ENCODE measurements around the gene DNAH14. TPM values are rescaled to one million over a fixed set of nuclear protein-coding genes. Genes with fewer than 3 reads are reported as not detected.

DNAH14 gene
- total and polyA plus RNA-seq, 10 of the 15 experiments (the other 5 are each of a cell fraction or from before 2014, with no cell fraction given): 2.0 to 7.9 (median 4.8) TPM

GRCh38 chr1:224959656-224960055 is 30.2 kb downstream of the DNAH14 start:
- Histone ChIP-seq H4K20me1 (ENCODE audit: control insufficient read depth, insufficient read depth) (no peaks in the 10 kb centered on the region), H3K4me3 (no peak overlapping the region), H3K27ac (ENCODE audit: control insufficient read depth, insufficient read depth) (no peak overlapping the region), H3K9me3 (replicated peaks; ENCODE audit: control insufficient read depth, insufficient read depth, low read length) (no peaks in the 10 kb centered on the region), H3K79me2 (ENCODE audit: control insufficient read depth, insufficient read depth, low read length) (no peaks in the 10 kb centered on the region), H3K4me1 (ENCODE audit: control insufficient read depth, insufficient read depth, low read length) (no peaks in the 10 kb centered on the region), H2AFZ (ENCODE audit: control insufficient read depth, low read depth, low read length) (no peak overlapping the region), H3K4me2 (ENCODE audit: control insufficient read depth, insufficient read depth) (no peak overlapping the region), H3K36me3 (ENCODE audit: control insufficient read depth in 2 of 2, insufficient read depth in 2 of 2, low read length in 1 of 2) (no peaks in the 10 kb centered on the region), H3K9ac (ENCODE audit: control insufficient read depth, insufficient read depth, low read length) (no peak overlapping the region), H3K27me3 (replicated peaks in 1 of 2; ENCODE audit: control insufficient read depth in 2 of 2, insufficient read depth in 2 of 2, low read length in 1 of 2) (no peaks in the 10 kb centered on the region)
- no peak for FAIRE-seq
- in situ Hi-C loops (cut with MboI): no loop called here
- TF ChIP-seq CBFB (IDR thresholded peaks at IDR 0.05; ENCODE audit: low read depth) (no peak), SIN3A (IDR thresholded peaks at IDR 0.05; ENCODE audit: low read depth, low read length) (no peak), IRF4 (IDR thresholded peaks at IDR 0.05; ENCODE audit: low read depth, low read length) (no peak), NR2C1 (IDR thresholded peaks at IDR 0.05) (no peak), FOS (IDR thresholded peaks at IDR 0.05; ENCODE audit: borderline replicate concordance, extremely low read depth, insufficient read length) (no peak), ZNF687 (IDR thresholded peaks at IDR 0.05) (no peak), POLR2AphosphoS2 (IDR thresholded peaks at IDR 0.05; ENCODE audit: low read depth, low read length) (no peak), SUZ12 (IDR thresholded peaks at IDR 0.05; ENCODE audit: unreplicated experiment) (no peak), KAT2A (conservative IDR thresholded peaks at IDR 0.05; ENCODE audit: control insufficient read depth, low read depth, low read length) (no peak), ZNF274 (IDR thresholded peaks at IDR 0.05; ENCODE audit: insufficient read depth, insufficient read length) (no peak), CBX5 (IDR thresholded peaks at IDR 0.05; ENCODE audit: low read depth) (no peak)
- TF ChIP-seq, protein P1, sequence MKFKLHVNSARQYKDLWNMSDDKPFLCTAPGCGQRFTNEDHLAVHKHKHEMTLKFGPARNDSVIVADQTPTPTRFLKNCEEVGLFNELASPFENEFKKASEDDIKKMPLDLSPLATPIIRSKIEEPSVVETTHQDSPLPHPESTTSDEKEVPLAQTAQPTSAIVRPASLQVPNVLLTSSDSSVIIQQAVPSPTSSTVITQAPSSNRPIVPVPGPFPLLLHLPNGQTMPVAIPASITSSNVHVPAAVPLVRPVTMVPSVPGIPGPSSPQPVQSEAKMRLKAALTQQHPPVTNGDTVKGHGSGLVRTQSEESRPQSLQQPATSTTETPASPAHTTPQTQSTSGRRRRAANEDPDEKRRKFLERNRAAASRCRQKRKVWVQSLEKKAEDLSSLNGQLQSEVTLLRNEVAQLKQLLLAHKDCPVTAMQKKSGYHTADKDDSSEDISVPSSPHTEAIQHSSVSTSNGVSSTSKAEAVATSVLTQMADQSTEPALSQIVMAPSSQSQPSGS (IDR thresholded peaks at IDR 0.05; ENCODE audit: low read length): no peak
- TF ChIP-seq, protein P2, sequence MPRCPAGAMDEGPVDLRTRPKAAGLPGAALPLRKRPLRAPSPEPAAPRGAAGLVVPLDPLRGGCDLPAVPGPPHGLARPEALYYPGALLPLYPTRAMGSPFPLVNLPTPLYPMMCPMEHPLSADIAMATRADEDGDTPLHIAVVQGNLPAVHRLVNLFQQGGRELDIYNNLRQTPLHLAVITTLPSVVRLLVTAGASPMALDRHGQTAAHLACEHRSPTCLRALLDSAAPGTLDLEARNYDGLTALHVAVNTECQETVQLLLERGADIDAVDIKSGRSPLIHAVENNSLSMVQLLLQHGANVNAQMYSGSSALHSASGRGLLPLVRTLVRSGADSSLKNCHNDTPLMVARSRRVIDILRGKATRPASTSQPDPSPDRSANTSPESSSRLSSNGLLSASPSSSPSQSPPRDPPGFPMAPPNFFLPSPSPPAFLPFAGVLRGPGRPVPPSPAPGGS (IDR thresholded peaks at IDR 0.05; ENCODE audit: borderline replicate concordance, insufficient read depth, low read depth, low read length, poor library complexity, severe bottlenecking): no peak
- ChIA-PET POLR2A (no interaction called here), RAD21 (ENCODE audit: unreplicated experiment) (no interaction called here), CTCF (no interaction called here), SMC1A (ENCODE audit: uncharacterized antibody, unreplicated experiment) (no interaction called here)
- intact Hi-C loops (cut with micrococcal nuclease; ENCODE audit: unreplicated experiment): no loop called here
- no peak for ATAC-seq
- DNase-seq (ENCODE audit: low read depth, low spot score): no peak
- BruUV-seq (replicated peaks): no TSS peak

Data from GM12878 (cell line).